Measurements from ENCODE around the gene MSI2.

- TF ChIP-seq EZH2phosphoT487 (IDR thresholded peaks at IDR 0.05; ENCODE audit: unreplicated experiment) (no peak), POLR2AphosphoS5 (IDR thresholded peaks at IDR 0.05; ENCODE audit: low read depth) (no peak), CTCF (conservative IDR thresholded peaks at IDR 0.05; ENCODE audit: low read depth in 2 of 2) (no peak), EZH2 (IDR thresholded peaks at IDR 0.05; ENCODE audit: low read depth, unreplicated experiment) (no peak), ZNF331 (CRISPR knock-in tag; IDR thresholded peaks at IDR 0.05; ENCODE audit: low read depth) (no peak), CREB1 (CRISPR knock-in tag; IDR thresholded peaks at IDR 0.05; ENCODE audit: low read depth) (no peak), STAT1 (IDR thresholded peaks at IDR 0.05; ENCODE audit: unreplicated experiment) (no peak), NANOG (IDR thresholded peaks at IDR 0.05; ENCODE audit: borderline replicate concordance) (no peak), JUNB (IDR thresholded peaks at IDR 0.05; ENCODE audit: unreplicated experiment) (no peak)
- TF ChIP-seq, protein P1, sequence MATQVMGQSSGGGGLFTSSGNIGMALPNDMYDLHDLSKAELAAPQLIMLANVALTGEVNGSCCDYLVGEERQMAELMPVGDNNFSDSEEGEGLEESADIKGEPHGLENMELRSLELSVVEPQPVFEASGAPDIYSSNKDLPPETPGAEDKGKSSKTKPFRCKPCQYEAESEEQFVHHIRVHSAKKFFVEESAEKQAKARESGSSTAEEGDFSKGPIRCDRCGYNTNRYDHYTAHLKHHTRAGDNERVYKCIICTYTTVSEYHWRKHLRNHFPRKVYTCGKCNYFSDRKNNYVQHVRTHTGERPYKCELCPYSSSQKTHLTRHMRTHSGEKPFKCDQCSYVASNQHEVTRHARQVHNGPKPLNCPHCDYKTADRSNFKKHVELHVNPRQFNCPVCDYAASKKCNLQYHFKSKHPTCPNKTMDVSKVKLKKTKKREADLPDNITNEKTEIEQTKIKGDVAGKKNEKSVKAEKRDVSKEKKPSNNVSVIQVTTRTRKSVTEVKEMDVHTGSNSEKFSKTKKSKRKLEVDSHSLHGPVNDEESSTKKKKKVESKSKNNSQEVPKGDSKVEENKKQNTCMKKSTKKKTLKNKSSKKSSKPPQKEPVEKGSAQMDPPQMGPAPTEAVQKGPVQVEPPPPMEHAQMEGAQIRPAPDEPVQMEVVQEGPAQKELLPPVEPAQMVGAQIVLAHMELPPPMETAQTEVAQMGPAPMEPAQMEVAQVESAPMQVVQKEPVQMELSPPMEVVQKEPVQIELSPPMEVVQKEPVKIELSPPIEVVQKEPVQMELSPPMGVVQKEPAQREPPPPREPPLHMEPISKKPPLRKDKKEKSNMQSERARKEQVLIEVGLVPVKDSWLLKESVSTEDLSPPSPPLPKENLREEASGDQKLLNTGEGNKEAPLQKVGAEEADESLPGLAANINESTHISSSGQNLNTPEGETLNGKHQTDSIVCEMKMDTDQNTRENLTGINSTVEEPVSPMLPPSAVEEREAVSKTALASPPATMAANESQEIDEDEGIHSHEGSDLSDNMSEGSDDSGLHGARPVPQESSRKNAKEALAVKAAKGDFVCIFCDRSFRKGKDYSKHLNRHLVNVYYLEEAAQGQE (IDR thresholded peaks at IDR 0.05; ENCODE audit: unreplicated experiment) = no peak
Measured at GRCh38 chr17:57269598-57270255, 13.4 kb downstream of the MSI2 start.

Data from GM23338 (cell line).